Hippocampal formation (tissue), 2 donors: ENCODE results near the gene SLC27A5.

Experiments used
- DNase-seq, 2 donors: peaks; one replicate each; lab custom pipeline; 2025; lab: John Stamatoyannopoulos, UW

The SLC27A5 gene, protein sequence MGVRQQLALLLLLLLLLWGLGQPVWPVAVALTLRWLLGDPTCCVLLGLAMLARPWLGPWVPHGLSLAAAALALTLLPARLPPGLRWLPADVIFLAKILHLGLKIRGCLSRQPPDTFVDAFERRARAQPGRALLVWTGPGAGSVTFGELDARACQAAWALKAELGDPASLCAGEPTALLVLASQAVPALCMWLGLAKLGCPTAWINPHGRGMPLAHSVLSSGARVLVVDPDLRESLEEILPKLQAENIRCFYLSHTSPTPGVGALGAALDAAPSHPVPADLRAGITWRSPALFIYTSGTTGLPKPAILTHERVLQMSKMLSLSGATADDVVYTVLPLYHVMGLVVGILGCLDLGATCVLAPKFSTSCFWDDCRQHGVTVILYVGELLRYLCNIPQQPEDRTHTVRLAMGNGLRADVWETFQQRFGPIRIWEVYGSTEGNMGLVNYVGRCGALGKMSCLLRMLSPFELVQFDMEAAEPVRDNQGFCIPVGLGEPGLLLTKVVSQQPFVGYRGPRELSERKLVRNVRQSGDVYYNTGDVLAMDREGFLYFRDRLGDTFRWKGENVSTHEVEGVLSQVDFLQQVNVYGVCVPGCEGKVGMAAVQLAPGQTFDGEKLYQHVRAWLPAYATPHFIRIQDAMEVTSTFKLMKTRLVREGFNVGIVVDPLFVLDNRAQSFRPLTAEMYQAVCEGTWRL

DNA sequence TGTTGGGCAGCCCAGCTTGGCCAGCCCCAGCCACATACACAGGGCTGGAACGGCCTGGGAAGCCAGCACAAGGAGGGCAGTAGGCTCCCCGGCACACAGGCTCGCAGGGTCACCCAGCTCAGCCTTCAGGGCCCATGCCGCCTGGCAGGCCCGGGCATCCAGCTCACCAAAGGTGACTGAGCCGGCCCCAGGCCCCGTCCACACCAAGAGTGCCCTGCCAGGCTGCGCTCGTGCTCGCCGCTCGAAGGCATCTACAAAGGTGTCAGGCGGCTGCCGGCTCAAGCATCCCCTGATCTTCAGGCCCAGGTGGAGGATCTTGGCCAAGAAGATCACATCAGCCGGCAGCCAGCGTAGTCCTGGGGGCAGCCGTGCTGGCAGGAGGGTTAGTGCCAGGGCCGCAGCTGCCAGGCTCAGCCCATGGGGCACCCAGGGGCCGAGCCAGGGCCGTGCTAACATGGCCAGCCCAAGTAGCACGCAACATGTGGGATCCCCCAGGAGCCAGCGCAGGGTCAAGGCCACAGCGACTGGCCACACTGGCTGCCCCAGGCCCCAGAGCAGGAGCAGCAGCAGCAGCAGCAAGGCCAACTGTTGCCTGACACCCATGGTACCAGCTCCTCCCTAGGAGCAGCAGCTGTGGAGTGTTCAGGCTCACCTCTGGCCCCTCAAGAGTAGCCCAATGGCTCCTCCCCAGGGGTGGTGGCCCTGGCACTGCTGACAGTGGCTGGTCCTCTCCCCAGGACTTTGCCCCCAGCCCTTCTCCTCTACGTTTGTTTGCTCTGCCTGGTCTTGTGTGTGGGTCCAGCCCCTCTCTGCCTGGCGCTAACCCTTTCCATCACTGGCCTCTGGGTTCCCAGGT is at the start of gene SLC27A5:
SLC27A5 (minus strand) TSS at position 640 of the 856 bp plus-strand sequence; CDS start at position 603, 37 bp downstream.
- DNase-seq = no peak

- no peak for DNase-seq
Observed at GRCh38 chr19:58560921-58561320, 49.1 kb upstream of the SLC27A5 start.

DNA sequence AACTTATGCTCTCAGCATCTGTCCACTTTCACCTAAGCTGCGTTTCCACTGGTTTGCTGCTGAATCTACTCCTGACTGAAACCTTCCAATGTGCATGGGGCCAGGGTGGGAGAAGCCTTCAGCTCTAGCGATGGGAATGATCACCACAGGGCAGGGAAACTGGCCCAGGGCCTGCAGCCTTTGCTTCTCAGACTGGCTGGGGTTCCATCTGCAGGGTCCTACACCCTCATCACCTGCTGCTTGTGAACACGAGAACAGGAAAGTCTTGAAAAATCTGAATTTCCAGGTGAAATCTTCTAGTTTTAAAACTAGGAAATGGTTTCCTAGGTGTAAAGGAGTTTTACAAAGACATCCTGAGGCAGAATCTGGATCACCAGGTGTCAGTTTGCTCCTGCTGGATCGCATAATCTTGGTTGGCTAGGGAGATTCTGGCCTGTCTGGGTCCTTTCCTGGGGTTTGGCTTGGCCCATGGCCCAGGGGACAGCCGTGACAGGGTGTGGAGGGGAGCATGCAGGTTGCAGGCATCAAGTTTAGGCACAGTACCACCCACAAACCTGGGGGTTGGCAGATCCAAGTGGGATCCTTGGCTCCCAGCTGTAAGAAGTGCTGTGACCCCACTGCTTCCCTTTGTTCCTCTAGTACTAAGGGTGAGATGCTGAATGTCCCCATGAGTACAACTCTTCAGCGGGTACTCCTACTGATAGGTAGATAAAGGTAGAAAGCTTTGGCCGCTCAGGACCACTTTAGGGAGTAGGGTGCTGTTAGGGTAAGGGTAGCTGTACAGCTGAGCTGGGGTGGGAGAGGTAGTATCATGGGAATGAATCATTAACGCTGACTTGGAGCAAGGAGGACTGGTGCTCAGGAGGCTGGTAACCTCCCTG is 48.5 kb upstream of the SLC27A5 start:
- no peak for DNase-seq

GRCh38 chr19:58559275-58560006 is 47.6 kb upstream of the SLC27A5 start:
- DNase-seq = no peak

GRCh38 chr19:58558623-58559274 is 47.0 kb upstream of the SLC27A5 start:
- DNase-seq = no peak

DNA sequence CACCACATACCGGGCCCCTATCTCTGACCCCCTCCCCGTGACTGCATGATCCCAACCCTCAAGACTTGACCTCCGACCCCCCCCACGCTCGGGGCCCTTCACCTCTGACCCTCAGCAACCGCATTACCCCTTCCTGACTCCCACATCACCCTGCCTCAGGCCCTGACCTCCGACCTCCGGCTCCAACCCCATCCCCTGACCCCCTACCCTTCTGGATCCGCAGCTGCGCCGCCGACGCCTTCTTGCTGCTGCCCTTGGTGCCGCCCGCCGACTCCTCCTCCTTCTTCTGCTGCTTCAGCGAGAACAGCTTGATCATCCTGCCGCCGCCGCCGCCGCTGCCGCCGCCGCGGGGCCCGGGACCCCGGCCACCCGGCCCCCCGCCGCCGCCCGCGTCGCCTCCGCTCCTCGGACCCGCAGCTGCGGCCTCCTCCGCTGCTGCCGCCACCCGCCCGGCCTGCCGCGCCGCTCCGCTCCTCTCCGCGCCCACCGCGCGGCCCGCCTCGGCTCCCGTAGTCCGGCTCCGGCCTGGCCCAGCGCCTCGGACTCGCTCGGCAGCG is 46.4 kb upstream of the SLC27A5 start, which contains the start of gene UBE2M:
UBE2M (minus strand) TSS at position 546 of the 557 bp plus-strand sequence; CDS start at position 316, 230 bp downstream.
- DNase-seq = no peak

- no peak for DNase-seq
Observed at GRCh38 chr19:58557221-58558065, 45.7 kb upstream of the SLC27A5 start.

GRCh38 chr19:58556622-58557220 is 44.9 kb upstream of the SLC27A5 start:
- DNase-seq = no peak

- DNase-seq = no peak
Observed at GRCh38 chr19:58555920-58556621, 44.3 kb upstream of the SLC27A5 start.

DNA sequence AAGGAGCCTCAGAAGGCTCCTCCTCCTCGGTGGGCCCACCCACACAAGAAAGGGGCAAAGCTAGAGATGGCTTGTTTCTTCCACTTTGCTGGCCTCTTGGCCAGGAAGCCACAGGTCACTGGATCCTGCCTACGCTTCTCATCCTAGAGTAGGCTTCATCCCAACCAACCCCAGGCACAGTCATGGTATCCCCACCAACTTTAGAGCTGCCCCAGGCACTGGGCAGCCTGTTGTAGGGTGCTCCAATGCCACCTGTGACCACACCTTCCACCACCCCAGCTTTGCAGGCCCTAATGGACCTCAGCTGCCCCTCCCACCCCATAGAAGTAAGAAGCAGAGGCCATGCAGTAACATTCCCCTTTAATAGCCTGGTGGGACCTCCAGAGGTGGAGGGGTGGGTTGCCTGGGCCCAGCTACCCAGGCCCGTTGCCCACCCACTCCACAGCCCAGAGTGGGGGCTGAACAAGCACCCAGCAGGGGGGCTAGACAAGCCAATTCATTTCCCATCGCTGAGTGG is 43.6 kb upstream of the SLC27A5 start:
- DNase-seq = no peak

DNA sequence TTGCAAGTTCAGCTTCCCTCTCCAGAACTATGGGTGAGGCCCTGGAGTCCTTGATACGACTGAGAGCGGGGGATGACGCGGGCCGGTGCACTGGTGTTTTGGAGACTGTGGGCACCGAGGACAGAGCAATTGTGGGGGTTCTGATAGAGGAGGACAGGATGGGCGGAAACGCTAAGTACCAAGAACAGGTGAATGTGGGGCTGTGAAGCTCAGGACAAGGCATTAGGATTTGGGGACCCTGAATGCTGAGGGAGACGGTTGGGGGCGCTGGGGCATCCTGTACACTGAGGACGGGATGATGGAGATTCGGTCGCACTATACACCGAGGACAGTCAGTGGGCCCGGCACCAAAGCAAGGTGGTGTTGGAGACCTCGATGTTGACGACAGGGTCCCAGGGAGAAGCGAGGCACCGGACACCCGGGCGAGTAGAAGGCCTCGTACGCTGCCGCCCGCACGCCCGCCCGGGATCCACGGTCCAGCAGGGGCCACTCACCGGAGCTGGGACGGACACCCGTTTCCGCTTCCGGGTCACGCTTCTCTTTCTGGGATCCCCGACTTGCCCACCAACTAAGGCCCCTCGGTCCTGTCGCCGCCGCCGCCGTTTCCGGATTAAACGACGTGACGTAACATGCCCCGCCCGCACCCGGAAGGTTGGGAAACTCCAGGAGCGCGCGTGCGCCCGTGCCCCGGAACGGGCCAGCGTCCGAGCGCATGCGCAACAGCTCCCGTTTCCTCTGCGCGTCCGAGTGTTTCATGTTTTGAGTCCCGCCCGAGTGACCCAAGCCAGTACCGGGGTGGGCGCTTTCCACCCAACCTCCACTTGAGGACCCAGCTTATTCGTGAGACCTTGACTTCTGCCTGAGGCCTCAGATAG is 42.9 kb upstream of the SLC27A5 start, which contains the start of gene CHMP2A:
CHMP2A (minus strand) TSS at position 612 of the 875 bp plus-strand sequence. CDS start 893 bp downstream, outside the sequence.
- DNase-seq = no peak

DNA sequence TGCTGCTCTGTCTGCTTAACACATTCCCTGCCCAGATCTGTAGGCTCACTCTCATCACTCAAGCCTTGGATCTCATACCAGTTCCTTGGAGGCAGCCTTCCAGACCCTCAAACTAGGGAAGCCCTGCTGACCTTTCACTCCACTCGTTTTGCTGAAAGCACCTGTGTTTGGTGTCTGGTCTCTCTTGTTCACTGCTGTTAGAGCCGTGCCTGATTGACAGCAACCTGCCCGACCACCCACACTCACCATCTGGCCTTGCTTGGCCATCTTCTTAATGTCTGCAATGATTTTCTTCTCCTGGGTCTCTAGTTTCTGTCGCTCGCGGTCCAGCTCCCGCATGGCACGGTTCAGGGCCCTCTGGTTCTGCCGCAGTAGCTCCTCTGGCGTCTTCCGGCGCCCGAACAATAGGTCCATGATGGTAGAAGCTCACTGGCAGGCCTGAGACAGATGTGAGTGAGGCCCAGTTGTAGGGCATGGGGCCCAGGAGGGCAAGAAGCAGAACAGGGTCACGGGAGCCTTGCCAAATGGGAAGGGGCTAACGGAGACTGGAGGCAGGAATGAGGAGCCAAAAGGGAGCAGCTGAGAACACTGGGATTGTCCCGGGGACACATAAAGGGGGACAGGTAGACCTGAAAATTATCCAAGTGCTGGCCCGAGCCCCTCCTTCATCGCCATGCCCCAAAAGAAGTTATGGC is 42.2 kb upstream of the SLC27A5 start:
- no peak for DNase-seq

GRCh38 chr19:58552655-58553054 is 40.9 kb upstream of the SLC27A5 start:
- DNase-seq = no peak

DNA sequence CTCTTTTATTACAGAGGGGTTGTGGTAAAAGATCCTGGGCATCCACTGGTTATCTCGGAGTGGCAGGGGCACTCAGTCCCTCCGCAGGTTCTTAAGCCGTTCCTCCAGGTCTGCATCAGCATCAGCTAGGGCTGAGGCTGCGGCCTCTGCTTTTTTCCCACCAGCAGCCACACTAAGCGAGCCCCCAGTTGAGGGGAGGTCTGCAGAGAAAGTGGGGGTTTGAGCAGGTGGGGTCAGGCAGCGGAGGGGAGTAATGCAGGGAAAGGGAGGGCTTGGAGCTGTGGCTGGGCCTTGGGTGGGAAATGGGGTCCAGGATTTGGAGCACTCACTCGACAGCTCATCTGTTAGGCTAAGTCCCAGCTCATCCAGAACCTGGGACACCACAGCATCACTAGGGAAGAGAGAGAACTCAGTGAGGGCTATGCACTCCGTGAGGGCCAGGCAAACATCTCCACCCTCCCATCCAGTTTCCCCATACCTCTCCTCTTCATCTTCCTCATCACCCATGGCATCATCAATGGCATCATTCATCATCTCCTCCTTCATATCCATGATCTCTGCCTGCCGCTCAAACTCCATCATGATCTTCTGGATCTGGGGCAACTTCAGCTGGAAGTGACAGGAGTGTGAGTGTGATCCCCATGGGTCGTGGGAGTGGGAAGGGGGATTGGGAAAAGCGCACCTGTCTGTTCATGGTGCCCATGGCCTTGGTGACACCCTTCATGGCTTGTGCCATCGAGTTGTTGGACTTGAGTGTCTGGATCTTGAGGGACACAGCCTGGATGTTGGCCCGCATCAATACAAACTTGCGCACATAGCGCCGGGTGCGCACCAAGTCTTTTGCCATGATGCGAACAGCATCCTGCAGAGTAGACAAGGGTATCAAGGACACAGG is 40.0 kb upstream of the SLC27A5 start:
- no peak for DNase-seq

GRCh38 chr19:58551123-58551497 is 39.3 kb upstream of the SLC27A5 start:
- no peak for DNase-seq
